ENCODE measurements around the gene PIEZO1.

DNA sequence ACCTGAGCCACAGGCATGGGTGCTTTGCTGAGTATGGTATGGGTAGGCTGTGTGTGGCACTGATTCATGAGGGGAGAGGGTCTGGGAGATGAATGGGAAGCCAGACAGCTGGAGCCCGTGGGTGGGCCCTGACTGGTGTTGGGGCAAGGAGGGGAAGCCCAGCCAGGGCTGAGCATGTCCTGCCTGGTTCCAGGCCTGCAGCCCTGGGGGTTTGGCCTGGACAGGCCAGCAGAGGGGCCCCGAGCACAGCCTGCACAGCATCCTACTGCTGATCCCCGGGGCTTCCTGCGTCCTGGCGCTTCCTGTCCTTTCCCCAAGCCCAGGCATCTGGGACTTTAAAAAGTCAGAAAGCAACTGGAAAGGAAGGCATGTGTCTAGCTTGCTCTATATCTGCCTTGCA lies 117.6 kb downstream of the PIEZO1 start:
- no peak for TF ChIP-seq ZFX (IDR thresholded peaks at IDR 0.05; ENCODE audit: borderline replicate concordance)
- no peak for TF ChIP-seq CTCF (IDR thresholded peaks at IDR 0.05)

All from 22Rv1 (cell line).